Adrenal gland (tissue), 5 donors: Measurements from ENCODE around the gene DLGAP4.

Experiments used
- POLR2A ChIP-seq, 2 donors: fragments of 450-650 bp; IDR thresholded peaks; one replicate each; pipeline ENCODE4 v1.6.1; 2017; ENCODE audit warnings: antibody characterized with exemption in 2 of 2, mild to moderate bottlenecking in 2 of 2, moderate library complexity in 1 of 2
- TF ChIP-seq, protein P1 (sequence below), 6 experiments: fragments of 450-650 bp in 4 of 6; fragments of 200-600 bp in 2 of 6; sonication (generic) in 1 of 6; IDR thresholded peaks; 1 replicate in 5 of 6; 2 replicates in 1 of 6; pipeline versions ENCODE4 v1.5.1 to v1.8.0; 2016 to 2021; ENCODE audit warnings: antibody characterized with exemption in 6 of 6, mild to moderate bottlenecking in 2 of 6, moderate library complexity in 1 of 6
- donor health status: DM: no; HTN: no; CAD: no.

DNA sequence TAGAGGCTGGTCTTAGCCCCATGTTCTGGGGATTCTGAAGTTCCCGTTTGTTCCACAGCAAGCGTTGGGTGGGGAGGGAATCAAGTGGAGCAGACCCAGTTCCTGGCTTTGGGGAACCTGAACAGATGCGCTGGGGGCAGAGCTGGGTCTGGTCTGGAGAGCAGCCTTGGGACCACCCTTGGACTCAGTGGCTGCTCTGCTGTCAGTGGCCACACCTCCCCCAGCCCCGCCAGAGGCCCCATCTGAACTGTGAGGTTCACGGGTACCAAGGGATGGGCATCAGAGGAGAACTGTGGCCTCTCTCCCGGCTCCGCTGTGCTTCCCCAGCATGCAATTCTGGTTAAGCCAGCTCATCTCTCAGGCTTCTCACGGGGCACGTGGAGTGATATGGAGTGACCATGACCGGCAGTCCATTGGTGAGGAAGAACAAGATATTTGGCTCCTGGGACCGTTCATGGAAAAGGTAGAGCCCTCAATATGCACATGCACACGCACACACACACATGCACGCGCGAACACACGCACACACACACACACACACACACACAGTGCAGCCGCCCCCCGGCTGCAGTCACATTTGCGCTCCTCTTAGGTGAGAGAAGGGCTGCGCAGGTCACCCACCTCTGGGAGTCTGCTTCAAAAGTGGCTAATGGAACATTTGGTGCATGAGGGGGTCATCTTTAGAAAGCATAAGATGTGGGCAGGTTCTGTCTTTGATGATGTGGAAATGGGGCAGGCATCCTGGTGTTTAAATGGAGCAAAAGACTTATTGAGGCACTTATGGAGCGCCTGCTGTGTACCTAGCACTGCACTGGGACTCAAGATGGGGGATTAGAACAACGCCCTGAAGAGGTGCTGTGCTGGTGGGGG lies 6.0 kb downstream of the DLGAP4 start:
- TF ChIP-seq, protein P1, sequence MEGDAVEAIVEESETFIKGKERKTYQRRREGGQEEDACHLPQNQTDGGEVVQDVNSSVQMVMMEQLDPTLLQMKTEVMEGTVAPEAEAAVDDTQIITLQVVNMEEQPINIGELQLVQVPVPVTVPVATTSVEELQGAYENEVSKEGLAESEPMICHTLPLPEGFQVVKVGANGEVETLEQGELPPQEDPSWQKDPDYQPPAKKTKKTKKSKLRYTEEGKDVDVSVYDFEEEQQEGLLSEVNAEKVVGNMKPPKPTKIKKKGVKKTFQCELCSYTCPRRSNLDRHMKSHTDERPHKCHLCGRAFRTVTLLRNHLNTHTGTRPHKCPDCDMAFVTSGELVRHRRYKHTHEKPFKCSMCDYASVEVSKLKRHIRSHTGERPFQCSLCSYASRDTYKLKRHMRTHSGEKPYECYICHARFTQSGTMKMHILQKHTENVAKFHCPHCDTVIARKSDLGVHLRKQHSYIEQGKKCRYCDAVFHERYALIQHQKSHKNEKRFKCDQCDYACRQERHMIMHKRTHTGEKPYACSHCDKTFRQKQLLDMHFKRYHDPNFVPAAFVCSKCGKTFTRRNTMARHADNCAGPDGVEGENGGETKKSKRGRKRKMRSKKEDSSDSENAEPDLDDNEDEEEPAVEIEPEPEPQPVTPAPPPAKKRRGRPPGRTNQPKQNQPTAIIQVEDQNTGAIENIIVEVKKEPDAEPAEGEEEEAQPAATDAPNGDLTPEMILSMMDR (IDR thresholded peaks at IDR 0.05) = no peak
- no peak for TF ChIP-seq POLR2A (IDR thresholded peaks at IDR 0.05)
